T-helper 2 cell treated with Interferon-gamma antibody and Interleukin-4, amounts not matched to agents 5 μg/mL and 100 μg/mL, for 36 hours (primary cell): ENCODE data around the gene GPR85.
"Not testable (repeated sequence)": the region's sequence is repeated elsewhere in the genome, so short reads cannot be mapped to it uniquely, and the experiment has no call there.

Source experiments
- DNase-seq: peaks from one replicate; pipeline ENCODE4 v3.0.0; 2021; ENCODE audit warnings: low spot score
- H3K27ac Mint-ChIP-seq: one replicate; pipeline ENCODE4 v1.8.0; 2021; ENCODE audit warnings: mild to moderate bottlenecking, mixed read lengths
- H3K27me3 Mint-ChIP-seq: one replicate; pipeline ENCODE4 v1.8.0; 2021; ENCODE audit warnings: low read depth, mixed read lengths
- H3K36me3 Mint-ChIP-seq: one replicate; pipeline ENCODE4 v1.8.0; 2021; ENCODE audit warnings: low read depth, mixed read lengths
- H3K4me1 Mint-ChIP-seq: one replicate; pipeline ENCODE4 v1.8.0; 2021; ENCODE audit warnings: low read depth, mixed read lengths
- H3K4me3 Mint-ChIP-seq: one replicate; pipeline ENCODE4 v1.8.0; 2022; ENCODE audit warnings: mild to moderate bottlenecking, moderate library complexity, mixed read lengths
- H3K9me3 Mint-ChIP-seq: one replicate; pipeline ENCODE4 v1.8.0; 2021; ENCODE audit warnings: mixed read lengths

GPR85 gene

DNA sequence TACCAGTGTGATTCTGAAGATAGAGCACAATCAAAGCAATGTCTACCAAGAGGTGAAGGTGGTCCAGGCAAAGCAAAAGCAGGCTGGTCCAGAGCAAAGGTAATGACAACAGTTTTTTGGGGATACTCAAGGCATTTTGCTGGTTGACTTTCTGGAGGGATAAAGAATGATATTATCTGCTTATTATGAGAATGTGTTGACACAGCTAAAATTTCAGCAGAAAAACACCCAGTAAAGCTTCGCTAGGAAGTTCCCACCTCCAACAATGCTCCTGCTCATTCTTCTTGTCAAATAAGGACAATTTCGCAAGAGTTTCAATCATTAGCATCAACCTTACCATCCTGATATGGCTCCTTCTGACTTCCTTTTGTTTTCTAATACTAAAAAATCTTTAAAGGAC lies 24.1 kb downstream of the GPR85 start:
- no peaks in the 10 kb centered on the region for H3K4me1 Mint-ChIP-seq
- no peak overlapping the region for H3K4me3 Mint-ChIP-seq
- H3K27me3 Mint-ChIP-seq: no peaks in the 10 kb centered on the region
- no peak for DNase-seq
- no peaks in the 10 kb centered on the region for H3K36me3 Mint-ChIP-seq
- H3K9me3 Mint-ChIP-seq: no peaks in the 10 kb centered on the region
- H3K27ac Mint-ChIP-seq: no peak overlapping the region

DNA sequence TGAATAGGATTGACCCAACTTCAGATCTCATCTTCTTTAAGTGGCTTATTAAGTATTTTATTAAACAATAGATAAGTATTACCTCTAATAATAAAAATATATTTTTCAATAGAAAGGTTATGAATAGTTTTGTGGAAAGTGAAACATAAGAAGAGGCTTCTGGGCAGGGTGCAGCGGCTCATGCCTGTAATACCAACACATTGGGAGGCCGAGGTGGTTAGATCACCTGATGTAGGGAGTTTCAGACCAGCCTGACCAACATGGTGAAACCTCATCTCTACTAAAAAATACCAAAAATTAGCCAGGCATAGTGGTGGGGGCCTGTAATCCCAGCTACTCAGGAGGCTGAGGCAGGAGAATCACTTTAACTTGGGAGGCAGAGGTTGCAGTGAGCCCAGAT lies 26.5 kb downstream of the GPR85 start:
- no peaks in the 10 kb centered on the region for H3K9me3 Mint-ChIP-seq
- no peak overlapping the region for H3K4me3 Mint-ChIP-seq
- no peak overlapping the region for H3K27ac Mint-ChIP-seq
- H3K36me3 Mint-ChIP-seq: no peaks in the 10 kb centered on the region
- DNase-seq: no peak
- no peaks in the 10 kb centered on the region for H3K27me3 Mint-ChIP-seq
- no peaks in the 10 kb centered on the region for H3K4me1 Mint-ChIP-seq

DNA sequence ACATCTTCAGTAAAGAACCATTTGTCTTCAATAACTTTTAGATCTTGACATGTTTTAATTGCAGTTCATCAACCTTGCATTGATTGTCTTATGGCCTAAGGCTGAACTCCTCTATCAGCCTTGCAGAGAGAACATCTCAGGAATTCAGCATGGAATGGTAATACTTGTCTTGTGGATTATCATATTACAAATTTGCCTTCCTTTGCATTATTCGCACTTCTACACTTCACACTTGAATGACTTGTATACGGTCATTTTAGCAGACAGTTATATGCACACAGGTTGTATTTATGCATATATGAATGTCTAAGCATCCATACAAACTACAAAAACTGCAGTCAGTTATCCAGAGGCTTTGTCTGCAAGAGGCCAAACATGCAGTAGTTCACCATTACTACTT lies 31.7 kb downstream of the GPR85 start:
- Mint-ChIP-seq H3K36me3 (no peaks in the 10 kb centered on the region), H3K27me3 (no peaks in the 10 kb centered on the region), H3K4me1 (no peaks in the 10 kb centered on the region), H3K4me3 (no peak overlapping the region), H3K9me3 (no peaks in the 10 kb centered on the region), H3K27ac (no peak overlapping the region)
- DNase-seq: no peak

DNA sequence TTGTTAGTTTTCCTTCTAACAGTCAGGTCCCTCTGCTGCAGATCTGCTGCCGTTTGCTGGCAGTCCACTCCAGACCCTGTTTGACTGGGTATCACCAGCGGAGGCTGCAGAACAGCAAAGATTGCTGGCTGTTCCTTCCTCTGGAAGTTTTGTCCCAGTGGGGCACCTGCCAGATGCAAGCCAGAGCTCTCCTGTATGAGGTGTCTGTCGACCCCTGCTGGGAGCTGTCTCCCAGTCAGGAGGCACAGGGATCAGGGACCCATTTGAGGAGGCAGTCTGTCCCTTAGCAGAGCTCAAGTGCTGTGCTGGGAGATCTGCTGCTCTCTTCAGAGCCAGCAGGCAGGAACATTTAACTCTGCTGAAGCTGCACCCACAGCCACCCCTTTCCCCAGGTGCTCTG lies 32.4 kb downstream of the GPR85 start:
- not testable (repeated sequence) for H3K27ac Mint-ChIP-seq, H3K9me3 Mint-ChIP-seq, H3K4me1 Mint-ChIP-seq, H3K4me3 Mint-ChIP-seq, DNase-seq, H3K27me3 Mint-ChIP-seq, H3K36me3 Mint-ChIP-seq

DNA sequence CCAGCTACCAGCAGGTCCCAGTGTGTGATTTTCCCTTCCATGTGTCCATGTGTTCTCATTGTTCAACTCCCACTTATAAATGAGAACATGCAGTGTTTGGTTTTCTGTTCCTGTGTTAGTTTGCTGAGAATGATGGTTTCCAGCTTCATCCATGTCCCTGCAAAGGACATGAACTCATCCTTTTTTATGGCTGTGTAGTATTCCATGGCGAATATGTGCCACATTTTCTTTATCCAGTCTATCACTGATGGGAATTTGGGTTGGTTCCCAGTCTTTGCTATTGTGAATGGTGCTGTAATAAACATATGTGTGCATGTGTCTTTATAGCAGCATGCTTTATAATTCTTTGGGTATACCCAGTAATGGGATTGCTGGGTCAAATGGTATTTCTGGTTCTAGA lies 37.4 kb downstream of the GPR85 start:
- DNase-seq, H3K27ac Mint-ChIP-seq, H3K4me3 Mint-ChIP-seq, H3K36me3 Mint-ChIP-seq, H3K27me3 Mint-ChIP-seq, H3K4me1 Mint-ChIP-seq, H3K9me3 Mint-ChIP-seq: not testable (repeated sequence)

DNA sequence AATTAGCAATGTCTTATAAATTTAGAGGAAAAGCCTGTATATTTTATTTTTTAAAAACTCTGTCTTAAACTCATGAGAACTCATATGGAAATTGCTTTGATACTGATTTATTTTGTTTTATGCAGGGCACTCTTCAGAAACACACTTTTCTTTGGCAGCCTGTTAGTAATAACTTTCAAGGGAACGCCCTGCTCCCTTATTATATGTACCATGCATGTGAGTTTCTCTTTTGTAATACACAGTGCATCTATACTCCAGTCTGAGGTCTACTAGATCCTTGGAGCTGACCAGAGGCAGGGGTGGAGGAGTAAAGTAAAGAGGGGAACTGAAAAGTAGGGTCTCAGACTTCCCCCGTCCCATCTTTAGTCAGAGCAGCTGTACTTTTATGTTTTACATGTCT lies 40.2 kb downstream of the GPR85 start:
- H3K27me3 Mint-ChIP-seq: peaks cover 2% of the 10 kb centered on the region
- no peak for DNase-seq
- no peaks in the 10 kb centered on the region for H3K36me3 Mint-ChIP-seq

DNA sequence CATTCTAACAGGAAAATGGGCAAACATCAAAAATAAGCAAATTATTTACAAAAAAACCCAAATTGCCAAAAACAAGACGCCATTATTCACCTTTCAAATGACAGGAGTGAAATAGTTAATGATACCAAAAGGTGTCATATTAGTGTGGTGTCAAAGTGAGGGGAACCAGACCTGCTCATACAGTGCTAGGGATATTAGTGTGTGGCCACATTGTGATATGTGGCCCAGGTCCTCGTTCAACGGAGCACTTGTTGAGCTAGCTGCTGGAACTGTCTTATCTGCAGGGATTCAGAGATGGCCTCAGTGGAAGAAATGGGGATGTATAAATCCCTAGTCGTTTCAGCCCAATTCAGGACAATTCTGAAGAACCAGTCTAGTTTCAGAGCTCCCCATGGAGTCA lies 41.2 kb downstream of the GPR85 start:
- Mint-ChIP-seq H3K4me3 (no peak overlapping the region), H3K27ac (no peak overlapping the region), H3K9me3 (no peaks in the 10 kb centered on the region), H3K36me3 (no peaks in the 10 kb centered on the region), H3K4me1 (no peaks in the 10 kb centered on the region), H3K27me3 (peaks cover 2% of the 10 kb centered on the region)
- DNase-seq: no peak

More for the DNA sequence above, 40.2 kb downstream of the GPR85 start:
- no peak overlapping the region for H3K4me3 Mint-ChIP-seq
- H3K27ac Mint-ChIP-seq: no peak overlapping the region
- H3K4me1 Mint-ChIP-seq: no peaks in the 10 kb centered on the region
- no peaks in the 10 kb centered on the region for H3K9me3 Mint-ChIP-seq

DNA sequence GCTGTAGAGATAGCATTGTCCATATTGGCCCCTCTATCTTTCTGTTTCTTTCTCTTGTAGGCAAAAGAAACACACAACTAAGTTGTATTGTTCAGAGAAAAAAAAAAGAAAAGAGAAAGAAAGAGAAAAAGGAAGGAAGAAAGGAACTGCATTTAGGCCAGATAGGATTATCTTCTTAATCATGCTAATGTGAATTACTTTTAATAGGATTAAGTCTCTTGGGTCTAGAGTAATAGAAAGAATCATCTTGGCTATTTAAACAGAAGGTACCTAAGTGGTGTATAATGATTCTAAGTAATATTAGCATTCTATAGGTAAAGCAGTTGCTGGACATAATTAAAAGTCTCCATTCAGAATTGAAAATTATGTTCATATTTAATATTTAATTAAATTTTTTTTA lies 42.2 kb downstream of the GPR85 start:
- no peaks in the 10 kb centered on the region for H3K27me3 Mint-ChIP-seq
- H3K9me3 Mint-ChIP-seq: no peaks in the 10 kb centered on the region
- no peaks in the 10 kb centered on the region for H3K36me3 Mint-ChIP-seq
- no peaks in the 10 kb centered on the region for H3K4me1 Mint-ChIP-seq
- DNase-seq: no peak
- H3K27ac Mint-ChIP-seq: no peak overlapping the region
- no peak overlapping the region for H3K4me3 Mint-ChIP-seq

DNA sequence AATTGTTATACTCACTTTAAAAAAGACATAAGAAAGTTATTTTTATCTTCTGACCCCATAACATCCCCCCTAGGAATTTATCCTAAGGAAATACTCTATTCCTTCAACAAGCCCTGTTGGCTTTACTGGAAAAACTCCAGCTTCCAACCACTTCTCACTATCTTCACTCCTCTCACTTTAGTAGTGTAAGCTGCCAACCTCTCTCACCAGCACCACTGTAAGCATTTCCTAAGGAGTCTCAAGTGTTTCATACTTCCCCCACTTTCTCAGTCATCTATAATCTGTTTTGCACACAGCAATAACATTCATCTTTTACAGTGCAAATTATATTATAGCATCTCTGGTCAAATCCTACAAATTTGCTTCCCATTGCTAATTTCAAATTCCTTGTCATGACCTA lies 45.8 kb downstream of the GPR85 start:
- Mint-ChIP-seq H3K4me1 (no peaks in the 10 kb centered on the region), H3K9me3 (no peaks in the 10 kb centered on the region), H3K4me3 (no peak overlapping the region), H3K27ac (no peak overlapping the region), H3K36me3 (no peaks in the 10 kb centered on the region), H3K27me3 (no peaks in the 10 kb centered on the region)
- no peak for DNase-seq

DNA sequence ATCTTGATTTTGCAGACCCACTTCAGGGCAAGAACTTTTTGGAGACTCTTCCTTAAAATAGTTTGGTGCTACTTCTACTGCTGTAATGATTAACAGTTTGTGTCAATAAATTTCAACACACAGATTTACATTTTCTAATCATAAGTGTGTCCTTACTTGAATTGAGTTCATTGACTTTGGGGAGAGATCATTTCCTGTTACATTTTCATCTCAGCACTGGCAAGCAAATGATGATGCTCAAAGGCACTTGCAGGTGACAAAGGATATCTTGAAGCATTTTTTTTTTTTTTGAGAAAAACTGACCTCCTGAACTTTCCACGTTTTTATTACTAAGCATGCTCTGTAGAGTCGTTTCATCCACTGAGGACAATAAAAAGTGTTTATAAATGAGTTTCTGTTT lies 52.7 kb downstream of the GPR85 start:
- Mint-ChIP-seq H3K27ac (no peak overlapping the region), H3K9me3 (no peaks in the 10 kb centered on the region), H3K4me1 (no peaks in the 10 kb centered on the region), H3K36me3 (no peaks in the 10 kb centered on the region), H3K4me3 (no peak overlapping the region), H3K27me3 (no peaks in the 10 kb centered on the region)
- DNase-seq: no peak
